Testis (tissue), 2 donors: Measurements from ENCODE around the gene SIVA1.

Source experiments
- CTCF ChIP-seq, 3 experiments: fragments of 450-650 bp in 2 of 3; fragments of 200-600 bp in 1 of 3; sonication (generic) in 1 of 3; IDR thresholded peaks; one replicate each; pipeline ENCODE4 v1.5.1; 2016 to 2019; ENCODE audit warnings: antibody characterized with exemption in 3 of 3, mild to moderate bottlenecking in 2 of 3, moderate library complexity in 1 of 3
- POLR2A ChIP-seq: fragments of 450-650 bp; IDR thresholded peaks from one replicate; pipeline ENCODE4 v1.6.1; 2017; ENCODE audit warnings: antibody characterized with exemption, mild to moderate bottlenecking, moderate library complexity

GRCh38 chr14:104712881-104713734, 39.8 kb upstream of the SIVA1 start:
- no peak for TF ChIP-seq CTCF (IDR thresholded peaks at IDR 0.05)
- TF ChIP-seq POLR2A = no peak
